Endothelial cell of umbilical vein (primary cell): ENCODE measurements around the gene COX7B2. TPM values are rescaled to one million over a fixed set of nuclear protein-coding genes. Genes with fewer than 3 reads are reported as not detected.

Source experiments
- BruUV-seq: library from RNA; stranded (reverse); fragments of 400-500 nt; replicated peaks from 2 replicates; lab custom pipeline; 2021; lab: Mats Ljungman, UMichigan
- CTCF ChIA-PET: fragments of 300-600, 350-600 bp; sonication (Branson Sonifier 250); formaldehyde crosslinking; loops from one replicate; lab custom pipeline; 2021; ENCODE audit warnings: antibody characterized with exemption, inconsistent platforms; lab: Charles Lee
- POLR2A ChIA-PET: fragments of 300-600, 350-600 bp; sonication (Branson Sonifier 250); formaldehyde crosslinking; loops from one replicate; lab custom pipeline; 2021; ENCODE audit warnings: antibody characterized with exemption, inconsistent platforms; lab: Charles Lee
- DNase-seq: peaks from one replicate; pipeline ENCODE4 v3.0.0-alpha.2; 2011; ENCODE audit warnings: low read depth, low spot score
- FAIRE-seq: peaks from 2 replicates; lab custom pipeline; 2011; peaks lifted over from hg19 to GRCh38; lab: Jason Lieb, UNC
- H2AFZ ChIP-seq: 2 replicates; pipeline ENCODE4 v1.6.0; 2012; ENCODE audit warnings: low read depth, low read length, control low read depth, inconsistent platforms
- H3K27ac ChIP-seq: 2 replicates; pipeline ENCODE4 v1.5.1; 2011; ENCODE audit warnings: low read depth, mild to moderate bottlenecking, control low read depth, low read length, moderate library complexity; ENCODE audit not compliant: insufficient read depth
- H3K27me3 ChIP-seq, 2 experiments: 2 replicates each; pipeline versions ENCODE4 v1.6.0 to v1.6.1; 2011; ENCODE audit warnings: low read length in 2 of 2, mixed read lengths in 1 of 2; ENCODE audit not compliant: control insufficient read depth in 2 of 2, insufficient read depth in 2 of 2
- H3K36me3 ChIP-seq, 2 experiments: 2 replicates in 1 of 2; 3 replicates in 1 of 2; pipeline ENCODE4 v1.5.1; 2011; ENCODE audit warnings: low read length in 2 of 2, mild to moderate bottlenecking in 1 of 2, moderate library complexity in 1 of 2; ENCODE audit not compliant: control insufficient read depth in 2 of 2, insufficient read depth in 2 of 2; ENCODE audit errors: extremely low read depth in 1 of 2
- H3K4me1 ChIP-seq: 3 replicates; pipeline ENCODE4 v1.5.1; 2011; ENCODE audit warnings: mild to moderate bottlenecking, low read length; ENCODE audit not compliant: control insufficient read depth, insufficient read depth; ENCODE audit errors: extremely low read depth
- H3K4me2 ChIP-seq: 2 replicates; pipeline ENCODE4 v1.6.1; 2011; ENCODE audit warnings: low read length, control low read depth, mixed read lengths; ENCODE audit not compliant: insufficient read depth
- H3K4me3 ChIP-seq, 3 experiments: fragments of 200-600 bp in 1 of 3; sonication (generic), shearing (Covaris generic) in 1 of 3; replicated peaks in 1 of 3; 2 replicates each; pipeline ENCODE4 v1.5.1; 2011 to 2016; ENCODE audit warnings: control low read depth in 3 of 3, low read length in 3 of 3, mild to moderate bottlenecking in 2 of 3, inconsistent platforms in 1 of 3, low read depth in 1 of 3, moderate library complexity in 1 of 3; ENCODE audit not compliant: insufficient read depth in 1 of 3
- H3K79me2 ChIP-seq: 2 replicates; pipeline ENCODE4 v1.6.0; 2012; ENCODE audit warnings: low read length, inconsistent platforms; ENCODE audit not compliant: control insufficient read depth, insufficient read depth
- H3K9ac ChIP-seq: replicated peaks from 2 replicates; pipeline ENCODE3; 2011; ENCODE audit warnings: low read length, control low read depth; ENCODE audit not compliant: insufficient read depth; ENCODE audit errors: extremely low read depth
- H3K9me1 ChIP-seq: replicated peaks from 3 replicates; pipeline ENCODE4 v1.6.0; 2011; ENCODE audit warnings: mild to moderate bottlenecking, low read length; ENCODE audit not compliant: control insufficient read depth, insufficient read depth; ENCODE audit errors: extremely low read depth
- H3K9me3 ChIP-seq: replicated peaks from 2 replicates; pipeline ENCODE4 v1.5.1; 2012; ENCODE audit warnings: low read length, inconsistent platforms; ENCODE audit not compliant: control insufficient read depth, insufficient read depth
- H4K20me1 ChIP-seq: replicated peaks from 2 replicates; pipeline ENCODE3; 2011; ENCODE audit warnings: mild to moderate bottlenecking, low read length; ENCODE audit not compliant: control insufficient read depth, insufficient read depth; ENCODE audit errors: extremely low read depth
- CTCF ChIP-seq, 2 donors: IDR thresholded peaks; 1 replicate in 1 of 2; 2 replicates in 1 of 2; pipeline ENCODE4 v1.5.1; 2011; ENCODE audit warnings: low read length in 2 of 2, mild to moderate bottlenecking in 2 of 2, moderate library complexity in 2 of 2, control low read depth in 1 of 2, inconsistent platforms in 1 of 2, low read depth in 1 of 2; ENCODE audit not compliant: insufficient read depth in 1 of 2; ENCODE audit errors: extremely low read depth in 1 of 2
- EZH2 ChIP-seq: IDR thresholded peaks from 2 replicates; pipeline ENCODE4 v1.6.1; 2012; ENCODE audit warnings: borderline replicate concordance, low read depth, mild to moderate bottlenecking, moderate library complexity, low read length, inconsistent platforms; ENCODE audit not compliant: severe bottlenecking
- FOS ChIP-seq: IDR thresholded peaks from 2 replicates; pipeline ENCODE4 v1.6.1; 2011; ENCODE audit warnings: mild to moderate bottlenecking, low read length, moderate library complexity, borderline replicate concordance; ENCODE audit not compliant: insufficient read depth
- GATA2 ChIP-seq: IDR thresholded peaks from 2 replicates; pipeline ENCODE4 v1.7.0; 2011; ENCODE audit warnings: low read depth, mild to moderate bottlenecking, moderate library complexity, mixed read lengths, low read length; ENCODE audit not compliant: insufficient read length, insufficient read depth
- JUN ChIP-seq: IDR thresholded peaks from 2 replicates; pipeline ENCODE4 v1.6.1; 2011; ENCODE audit warnings: borderline replicate concordance, low read depth; ENCODE audit not compliant: insufficient read length, insufficient read depth
- MYC ChIP-seq: IDR thresholded peaks from one replicate; pipeline ENCODE4 v1.6.1; 2011; ENCODE audit warnings: mild to moderate bottlenecking, low read depth, low read length
- POLR2A ChIP-seq: IDR thresholded peaks from 2 replicates; pipeline ENCODE4 v1.6.1; 2012; ENCODE audit warnings: low read depth, mild to moderate bottlenecking, control low read depth, low read length
- POLR2AphosphoS5 ChIP-seq: IDR thresholded peaks from 2 replicates; pipeline ENCODE4 v1.6.1; 2012; ENCODE audit warnings: low read depth, mild to moderate bottlenecking, control low read depth, low read length, moderate library complexity; ENCODE audit not compliant: insufficient read depth
- dilution Hi-C: fragments of 300-500 bp; cut with MboI; formaldehyde crosslinking; loops from one replicate; pipeline ENCODE4 v1.15.0; 2019; ENCODE audit warnings: low sequenced_read_pairs; ENCODE audit not compliant: extremely low pct_ligation_motif_present
- intact Hi-C: fragments of 100-400 bp; cut with micrococcal nuclease; formaldehyde crosslinking; loops from one replicate; pipeline ENCODE4 v1.10.0; 2022
- polyA plus RNA-seq, 4 experiments: library from polyadenylated mRNA; depleted of rRNA in 3 of 4; stranded (reverse) in 3 of 4; unstranded in 1 of 4; fragments of >200 nt; gene quantifications; 2 replicates each; pipeline versions ENCODE4 v1.2.1 to v1.2.3, GENCODE V29; 2011 to 2012; ENCODE audit warnings: missing spikeins in 1 of 4
- total RNA-seq: library from RNA; stranded (reverse); gene quantifications from 2 replicates; pipeline ENCODE4 v1.2.3, GENCODE V29; 2021
- TF ChIP-seq, protein P1 (sequence below): IDR thresholded peaks from 2 replicates; pipeline ENCODE4 v1.6.1; 2011; ENCODE audit not compliant: insufficient read depth, insufficient read length

Gene COX7B2
- total and polyA plus RNA-seq, 2 donors (not counting 3 experiments of a cell fraction or from before 2014, with no cell fraction given) = not detected

DNA sequence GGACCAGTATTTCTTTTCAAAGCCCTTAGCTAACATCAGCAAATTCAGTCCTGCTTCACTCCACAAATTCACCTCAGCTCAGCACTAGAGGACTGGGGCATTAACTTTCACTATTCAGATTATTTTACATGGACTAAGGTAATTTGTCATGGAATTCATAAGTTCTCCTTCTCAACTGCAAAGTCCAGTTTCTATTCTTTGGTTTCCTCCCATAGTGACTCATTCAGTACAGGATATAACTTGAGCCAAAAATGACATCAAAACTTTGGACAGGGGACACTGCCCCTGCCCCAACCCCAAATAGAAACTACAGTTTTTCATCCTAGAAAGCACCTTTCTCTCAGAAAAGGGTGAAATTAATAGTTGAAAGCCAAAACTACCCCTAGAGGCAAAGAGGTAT is 52.7 kb downstream of the COX7B2 start:
- Histone ChIP-seq H4K20me1 (no peaks in the 10 kb centered on the region), H3K4me2 (no peak overlapping the region), H3K27me3 (no peaks in the 10 kb centered on the region), H3K4me1 (no peaks in the 10 kb centered on the region), H3K36me3 (no peaks in the 10 kb centered on the region), H3K9me1 (no peaks in the 10 kb centered on the region), H3K4me3 (no peak overlapping the region), H3K9ac (no peak overlapping the region), H3K9me3 (no peaks in the 10 kb centered on the region), H3K27ac (no peak overlapping the region), H2AFZ (no peak overlapping the region), H3K79me2 (no peaks in the 10 kb centered on the region)
- BruUV-seq = no TSS peak
- no peak for TF ChIP-seq JUN
- no peak for TF ChIP-seq CTCF (IDR thresholded peaks at IDR 0.05; ENCODE audit: extremely low read depth in 1 of 2, insufficient read depth in 1 of 2, low read depth in 1 of 2, low read length in 2 of 2)
- ChIA-PET CTCF (interaction anchor here (1.4 kb wide), 1 partner anchor 12 kb away, joined by 4 read pairs; no protein-coding TSS in a partner anchor), POLR2A (no interaction called here)
- dilution Hi-C loops = no loop called here
- intact Hi-C loops = no loop called here
- DNase-seq (no peak), FAIRE-seq (no peak)

GRCh38 chr4:46852800-46853199 is 56.2 kb downstream of the COX7B2 start:
- DNase-seq = no peak
- no peaks in the 10 kb centered on the region for H3K27me3 ChIP-seq
- no peak overlapping the region for H3K4me3 ChIP-seq
- H3K9ac ChIP-seq = no peak overlapping the region
- H2AFZ ChIP-seq = no peak overlapping the region
- no peak overlapping the region for H3K27ac ChIP-seq
- no TSS peak for BruUV-seq
- no peaks in the 10 kb centered on the region for H3K9me3 ChIP-seq
- POLR2A ChIA-PET = no interaction called here
- no peaks in the 10 kb centered on the region for H3K4me1 ChIP-seq
- no peak overlapping the region for H3K4me2 ChIP-seq
- no peaks in the 10 kb centered on the region for H3K9me1 ChIP-seq
- no peak for TF ChIP-seq POLR2A
- TF ChIP-seq POLR2AphosphoS5 = no peak
- no peak for TF ChIP-seq CTCF (IDR thresholded peaks at IDR 0.05; ENCODE audit: extremely low read depth in 1 of 2, insufficient read depth in 1 of 2, low read depth in 1 of 2, low read length in 2 of 2)
- TF ChIP-seq, protein P1, sequence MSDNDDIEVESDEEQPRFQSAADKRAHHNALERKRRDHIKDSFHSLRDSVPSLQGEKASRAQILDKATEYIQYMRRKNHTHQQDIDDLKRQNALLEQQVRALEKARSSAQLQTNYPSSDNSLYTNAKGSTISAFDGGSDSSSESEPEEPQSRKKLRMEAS = no peak
- TF ChIP-seq FOS = no peak
- no peak for TF ChIP-seq MYC
- no peak for TF ChIP-seq GATA2
- no peak for TF ChIP-seq JUN
- TF ChIP-seq EZH2 = no peak
- CTCF ChIA-PET = interaction anchor here (0.7 to 1.5 kb wide), 3 partner anchors 9 to 270 kb away, joined by 3 to 5 read pairs (median 3); no protein-coding TSS in a partner anchor
- no peaks in the 10 kb centered on the region for H3K79me2 ChIP-seq
- FAIRE-seq = no peak
- intact Hi-C loops = no loop called here
- no peaks in the 10 kb centered on the region for H3K36me3 ChIP-seq
- dilution Hi-C loops = no loop called here
- H4K20me1 ChIP-seq = no peaks in the 10 kb centered on the region
